Spleen (tissue), 11 donors: ENCODE data around the gene PLD4. TPM values are rescaled to one million over a fixed set of nuclear protein-coding genes. Genes with fewer than 3 reads are reported as not detected.
"Not testable (repeated sequence)": the region's sequence is repeated elsewhere in the genome, so short reads cannot be mapped to it uniquely, and the experiment has no call there.

Source experiments
- DNase-seq: peaks from one replicate; pipeline ENCODE4 v3.0.0-alpha.2; 2020
- H3K27ac ChIP-seq, 8 donors: fragments of 200-600 bp; sonication (generic) in 7 of 8; 1 replicate in 4 of 8; 2 replicates in 4 of 8; pipeline versions ENCODE4 v1.5.0 to v1.8.0; 2016 to 2021; ENCODE audit warnings: inconsistent platforms in 4 of 8, mild to moderate bottlenecking in 4 of 8, moderate library complexity in 1 of 8
- H3K27me3 ChIP-seq, 7 donors: fragments of 200-600 bp; sonication (generic) in 6 of 7; replicated peaks in 1 of 7; 1 replicate in 4 of 7; 2 replicates in 3 of 7; pipeline versions ENCODE4 v1.5.0 to v1.8.0; 2016 to 2021; ENCODE audit warnings: inconsistent platforms in 3 of 7, mild to moderate bottlenecking in 1 of 7
- H3K36me3 ChIP-seq, 6 donors: fragments of 200-600 bp; sonication (generic) in 5 of 6; 1 replicate in 4 of 6; 2 replicates in 2 of 6; pipeline versions ENCODE4 v1.5.0 to v1.8.0; 2016 to 2021; ENCODE audit warnings: inconsistent platforms in 2 of 6
- H3K4me1 ChIP-seq, 6 donors: fragments of 200-600 bp; sonication (generic) in 5 of 6; 1 replicate in 3 of 6; 2 replicates in 3 of 6; pipeline versions ENCODE4 v1.5.0 to v1.8.0; 2016 to 2021; ENCODE audit warnings: inconsistent platforms in 3 of 6
- H3K4me3 ChIP-seq, 8 donors: fragments of 200-600 bp; sonication (generic) in 7 of 8; 1 replicate in 4 of 8; 2 replicates in 4 of 8; pipeline versions ENCODE4 v1.5.0 to v1.8.0; 2016 to 2021; ENCODE audit warnings: inconsistent platforms in 4 of 8, mild to moderate bottlenecking in 4 of 8, moderate library complexity in 2 of 8
- H3K9me3 ChIP-seq, 8 donors: fragments of 200-600 bp; sonication (generic) in 7 of 8; 1 replicate in 4 of 8; 2 replicates in 4 of 8; pipeline versions ENCODE4 v1.5.0 to v1.8.0; 2016 to 2021; ENCODE audit warnings: inconsistent platforms in 4 of 8
- CTCF ChIP-seq, 11 experiments: fragments of 200-600 bp in 7 of 11; fragments of 450-650 bp in 4 of 11; sonication (generic) in 4 of 11; IDR thresholded peaks in 8 of 11; conservative IDR thresholded peaks in 3 of 11; 1 replicate in 7 of 11; 2 replicates in 4 of 11; pipeline versions ENCODE4 v1.4.0 to v1.8.0; 2016 to 2021; ENCODE audit warnings: antibody characterized with exemption in 11 of 11, inconsistent platforms in 4 of 11, mild to moderate bottlenecking in 1 of 11
- POLR2A ChIP-seq, 3 donors: fragments of 450-650 bp; IDR thresholded peaks; one replicate each; pipeline ENCODE4 v1.5.1; 2017; ENCODE audit warnings: antibody characterized with exemption in 3 of 3, mild to moderate bottlenecking in 1 of 3
- POLR2AphosphoS5 ChIP-seq, 3 donors: sonication (generic); formaldehyde crosslinking; IDR thresholded peaks; one replicate each; pipeline ENCODE4 v1.5.1; 2017; ENCODE audit warnings: antibody characterized with exemption in 3 of 3
- whole genome bisulfite sequencing, 5 donors: extraction: QIAGEN DNeasy Blood & Tissue Kit in 3 of 5; methylation state at CpG; one replicate each; pipeline versions ENCODE4 v1.1.5 to v1.1.7; 2013 to 2018; 5-methylcytosine and 5-hydroxymethylcytosine counted together
- intact Hi-C: fragments of 100-400 bp; cut with DNase I; formaldehyde crosslinking; loops from one replicate; pipeline ENCODE4 v1.15.0; 2023; ENCODE audit warnings: low total_unique reads
- polyA plus RNA-seq, 3 donors: library from polyadenylated mRNA; stranded (reverse); fragments of 200-250 nt; gene quantifications; one replicate each; pipeline ENCODE4 v1.2.1, GENCODE V29; 2013
- total RNA-seq, 7 donors: library from RNA; depleted of rRNA in 3 of 7; stranded (reverse); fragments of >200 nt in 3 of 7; fragmentation: NEBNext Ultra II Directional in 4 of 7; extraction: Animal tissue kit (Norgen Biotek cat#: 25700) in 4 of 7; gene quantifications; one replicate each; pipeline versions ENCODE4 v1.1.0 to v1.2.1, GENCODE V29; 2016 to 2021
- donor health status: healthy with polysubstance abuse.
- donor health status: DM: no; HTN: no; CAD: no; lungs with moderate emphysema.
- donor health status: DM: no; HTN: no; CAD: no.
- donor health status: Bipolar disorder and iron deficiency.
- donor health status: healthy.
- donor health status: DM: no; HTN: no; CAD: no.
- donor health status: DM: yes; HTN: yes; CAD: no.

The PLD4 gene
- total and polyA plus RNA-seq, 10 donors: 5.4 to 31.3 (median 22.9) TPM

- no peak for DNase-seq
- TF ChIP-seq CTCF (IDR thresholded peaks at IDR 0.05 in 8 of 11, conservative IDR thresholded peaks at IDR 0.05 in 3 of 11): no peak
- TF ChIP-seq POLR2AphosphoS5 (IDR thresholded peaks at IDR 0.05): no peak
- TF ChIP-seq POLR2A (IDR thresholded peaks at IDR 0.05): no peak
- Histone ChIP-seq H3K27me3 (peaks cover 0 to 37% (median 0%) of the 10 kb centered on the region in 7 donors), H3K9me3 (no peaks in the 10 kb centered on the region), H3K4me3 (no peak overlapping the region), H3K4me1 (peaks cover 0 to 10% (median 0%) of the 10 kb centered on the region in 6 donors), H3K27ac (no peak overlapping the region), H3K36me3 (no peaks in the 10 kb centered on the region)
- intact Hi-C loops: no loop called here
- 80 to 88% (median 81%) methylated on average over 12 of the region's 12 CpGs for WGBS, 5 donors
Measured at GRCh38 chr14:104900639-104901512, 23.8 kb upstream of the PLD4 start.

DNA sequence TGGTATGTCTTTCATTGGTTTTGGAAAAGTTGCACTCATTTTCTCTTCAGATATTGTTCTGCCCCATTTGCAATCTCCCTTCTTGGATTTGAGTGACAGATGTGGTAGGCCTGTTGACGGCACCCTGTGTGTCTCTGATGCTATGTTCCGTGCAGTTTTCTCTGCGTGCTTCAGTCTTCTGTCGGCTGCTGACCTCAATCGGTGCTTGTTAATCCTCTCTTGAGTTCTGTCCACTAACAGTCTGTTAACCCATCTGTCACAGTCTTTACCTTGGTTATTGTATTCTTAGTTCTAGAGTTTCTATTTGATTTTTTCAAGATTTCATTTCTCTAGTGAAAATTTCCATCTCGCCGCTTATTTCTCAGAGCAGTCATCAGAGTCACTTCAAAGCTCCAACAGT lies 20.7 kb upstream of the PLD4 start:
- H3K27me3 ChIP-seq: peaks cover 0 to 30% (median 0%) of the 10 kb centered on the region in 7 donors
- WGBS, 5 donors: 86 to 93% (median 89%) methylated on average over 7 of the region's 7 CpGs
- no peaks in the 10 kb centered on the region for H3K4me1 ChIP-seq
- DNase-seq: no peak
- H3K4me3 ChIP-seq: no peak overlapping the region
- H3K9me3 ChIP-seq: no peaks in the 10 kb centered on the region
- H3K36me3 ChIP-seq: no peaks in the 10 kb centered on the region
- H3K27ac ChIP-seq: no peak overlapping the region
- TF ChIP-seq CTCF (IDR thresholded peaks at IDR 0.05 in 8 of 11, conservative IDR thresholded peaks at IDR 0.05 in 3 of 11): no peak
- TF ChIP-seq POLR2AphosphoS5 (IDR thresholded peaks at IDR 0.05): no peak
- no peak for TF ChIP-seq POLR2A (IDR thresholded peaks at IDR 0.05)
- intact Hi-C loops: no loop called here

DNA sequence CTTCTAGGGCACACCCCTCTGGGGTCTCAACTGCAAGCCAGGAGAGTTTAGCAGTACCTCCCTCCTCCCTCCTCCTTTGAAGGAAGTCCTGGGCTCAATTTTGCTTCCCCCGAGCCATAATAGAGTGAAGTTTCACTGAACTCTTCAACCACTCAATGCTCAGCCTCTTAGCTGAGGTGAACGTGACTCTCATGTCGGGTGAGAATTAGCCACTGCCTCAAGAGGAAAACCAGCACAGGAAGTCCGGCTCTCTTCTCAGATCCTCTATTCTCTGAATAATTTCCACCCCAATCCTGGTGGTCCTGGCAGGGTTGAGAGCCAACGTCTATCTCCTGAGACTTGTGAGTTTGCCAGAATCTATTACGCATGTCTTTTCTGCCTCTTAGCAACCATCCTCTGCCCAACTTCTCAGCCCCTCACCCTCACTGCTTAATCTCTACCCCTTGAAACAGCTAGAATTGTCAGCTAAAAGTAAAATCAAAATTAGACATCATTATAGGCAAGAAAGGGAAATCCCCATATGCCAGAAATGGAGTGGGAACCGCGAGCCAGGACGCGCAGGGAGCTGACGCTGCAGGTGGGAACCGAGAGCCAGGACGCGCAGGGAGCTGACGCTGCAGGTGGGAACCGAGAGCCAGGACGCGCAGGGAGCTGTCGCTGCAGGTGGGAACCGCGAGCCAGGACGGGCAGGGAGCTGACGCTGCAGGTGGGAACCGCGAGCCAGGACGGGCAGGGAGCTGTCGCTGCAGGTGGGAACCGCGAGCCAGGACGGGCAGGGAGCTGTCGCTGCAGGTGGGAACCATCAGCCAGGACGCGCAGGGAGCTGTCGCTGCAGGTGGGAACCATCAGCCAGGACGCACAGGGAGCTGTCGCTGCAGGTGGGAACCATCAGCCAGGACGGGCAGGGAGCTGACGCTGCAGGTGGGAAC lies 19.8 kb upstream of the PLD4 start:
- intact Hi-C loops, DNase-seq, H3K36me3 ChIP-seq, H3K4me1 ChIP-seq, H3K4me3 ChIP-seq, H3K27ac ChIP-seq, H3K9me3 ChIP-seq: not testable (repeated sequence)
- 65 to 74% (median 68%) methylated on average over 31 to 38 of the region's 38 CpGs for WGBS, 5 donors
- H3K27me3 ChIP-seq: peaks cover 0 to 30% (median 0%) of the 10 kb centered on the region in 7 donors

DNA sequence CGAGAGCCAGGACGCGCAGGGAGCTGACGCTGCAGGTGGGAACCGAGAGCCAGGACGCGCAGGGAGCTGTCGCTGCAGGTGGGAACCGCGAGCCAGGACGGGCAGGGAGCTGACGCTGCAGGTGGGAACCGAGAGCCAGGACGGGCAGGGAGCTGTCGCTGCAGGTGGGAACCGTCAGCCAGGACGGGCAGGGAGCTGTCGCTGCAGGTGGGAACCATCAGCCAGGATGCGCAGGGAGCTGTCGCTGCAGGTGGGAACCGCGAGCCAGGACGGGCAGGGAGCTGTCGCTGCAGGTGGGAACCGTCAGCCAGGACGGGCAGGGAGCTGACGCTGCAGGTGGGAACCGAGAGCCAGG lies 19.1 kb upstream of the PLD4 start:
- WGBS, 5 donors: 68 to 89% (median 81%) methylated on average over 23 to 28 of the region's 28 CpGs
- H3K4me3 ChIP-seq, H3K27ac ChIP-seq, DNase-seq, H3K9me3 ChIP-seq, intact Hi-C loops, H3K36me3 ChIP-seq, H3K4me1 ChIP-seq: not testable (repeated sequence)
- peaks cover 0 to 30% (median 0%) of the 10 kb centered on the region in 7 donors for H3K27me3 ChIP-seq

DNA sequence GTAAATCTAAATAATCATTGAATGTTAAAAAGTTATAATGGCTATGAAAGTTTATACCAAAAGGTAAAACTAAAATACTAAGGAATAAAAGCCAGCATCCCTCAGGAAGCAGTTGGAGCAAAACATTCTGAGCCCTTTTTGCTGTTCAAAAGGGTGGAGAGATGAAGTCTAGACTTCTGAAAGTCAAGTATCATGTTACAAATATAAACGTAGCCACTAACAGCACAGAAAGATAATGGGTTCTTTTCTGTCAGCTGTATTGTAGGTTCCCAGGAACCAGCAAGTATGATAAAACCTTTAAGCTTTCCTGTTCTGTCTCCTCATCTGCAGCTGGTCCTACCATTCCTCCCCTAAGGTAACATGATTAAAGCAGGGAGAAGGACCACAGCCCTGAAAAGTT lies 16.4 kb upstream of the PLD4 start:
- 16 to 29% (median 27%) methylated on average over 1 of the region's 1 CpG for WGBS, 5 donors
- Histone ChIP-seq H3K27me3 (peaks cover 0 to 29% (median 0%) of the 10 kb centered on the region in 7 donors), H3K27ac (no peak overlapping the region), H3K9me3 (peaks cover 0 to 23% (median 18%) of the 10 kb centered on the region in 8 donors), H3K4me3 (no peak overlapping the region), H3K36me3 (no peaks in the 10 kb centered on the region), H3K4me1 (no peaks in the 10 kb centered on the region)
- intact Hi-C loops: no loop called here
- no peak for DNase-seq
- TF ChIP-seq POLR2AphosphoS5 (IDR thresholded peaks at IDR 0.05) (no peak), POLR2A (IDR thresholded peaks at IDR 0.05) (no peak), CTCF (IDR thresholded peaks at IDR 0.05 in 8 of 11, conservative IDR thresholded peaks at IDR 0.05 in 3 of 11) (no peak)
